Naive thymus-derived CD8-positive, alpha-beta T cell (primary cell): ENCODE measurements around the gene FAM163B. TPM values are rescaled to one million over a fixed set of nuclear protein-coding genes. Genes with fewer than 3 reads are reported as not detected.

Experiments
- ATAC-seq, 2 donors: fragments of 150-1000 bp; cut with Tn5 transposase in 1 of 2; sonication (Bioruptor Pico), chemical (Tn5 transposase) in 1 of 2; 1 replicate in 1 of 2; 2 replicates in 1 of 2; pipeline ENCODE4 v1.10.0; 2021; ENCODE audit warnings: mild to moderate bottlenecking in 2 of 2, moderate library complexity in 2 of 2
- POLR2A ChIA-PET: fragments of 350-600 bp; sonication (Branson Sonifier 250); formaldehyde crosslinking; loops from one replicate; lab custom pipeline; 2021; ENCODE audit warnings: antibody characterized with exemption; lab: Charles Lee
- DNase-seq, 10 donors: peaks; one replicate each; pipeline versions ENCODE4 v3.0.0 to v3.0.0-alpha.2; 2020 to 2022
- H3K27ac Mint-ChIP-seq, 10 donors: one replicate each; pipeline ENCODE4 v1.8.0; 2020 to 2022; ENCODE audit warnings: mild to moderate bottlenecking in 10 of 10, mixed read lengths in 10 of 10, moderate library complexity in 4 of 10, inconsistent platforms in 1 of 10
- H3K27me3 Mint-ChIP-seq, 5 donors: one replicate each; pipeline ENCODE4 v1.8.0; 2021 to 2022; ENCODE audit warnings: mixed read lengths in 5 of 5
- H3K36me3 Mint-ChIP-seq, 3 donors: one replicate each; pipeline ENCODE4 v1.8.0; 2020 to 2022; ENCODE audit warnings: mixed read lengths in 3 of 3, mild to moderate bottlenecking in 2 of 3, inconsistent platforms in 1 of 3
- H3K4me1 Mint-ChIP-seq, 4 donors: one replicate each; pipeline ENCODE4 v1.8.0; 2021 to 2022; ENCODE audit warnings: mixed read lengths in 4 of 4
- H3K4me3 Mint-ChIP-seq, 10 donors: one replicate each; pipeline ENCODE4 v1.8.0; 2020 to 2022; ENCODE audit warnings: mild to moderate bottlenecking in 10 of 10, mixed read lengths in 10 of 10, moderate library complexity in 6 of 10, inconsistent platforms in 1 of 10
- H3K9me3 Mint-ChIP-seq, 9 donors: one replicate each; pipeline ENCODE4 v1.8.0; 2020 to 2022; ENCODE audit warnings: mixed read lengths in 9 of 9, mild to moderate bottlenecking in 3 of 9, inconsistent platforms in 1 of 9, moderate library complexity in 1 of 9
- polyA plus RNA-seq, 3 donors: library from polyadenylated mRNA; unstranded; fragments of 300-500 nt; fragmentation: Illumina TruSeq; gene quantifications; one replicate each; pipeline ENCODE4 v1.2.3, GENCODE V29; 2021
- total RNA-seq, 8 experiments: library from RNA in 2 of 8; stranded (reverse) in 2 of 8; gene quantifications; one replicate each; pipeline ENCODE4 v1.2.3 and lab custom pipeline; 2021 to 2026

Gene FAM163B
- total and polyA plus RNA-seq, 5 experiments from 2014 or later, result not detected

- H3K27ac Mint-ChIP-seq, result no peak overlapping the region
- H3K27me3 Mint-ChIP-seq, result peaks cover 0 to 16% (median 2%) of the 10 kb centered on the region in 5 donors
- H3K4me1 Mint-ChIP-seq, result peaks cover 0 to 14% (median 10%) of the 10 kb centered on the region in 4 donors
- DNase-seq, result peak in 1 of 10 donors; percentile 30
- ATAC-seq, result no peak
- H3K36me3 Mint-ChIP-seq, result peaks cover 0 to 5% (median 2%) of the 10 kb centered on the region in 3 donors
- POLR2A ChIA-PET, result no interaction called here
- no peak overlapping the region for H3K4me3 Mint-ChIP-seq
- H3K9me3 Mint-ChIP-seq, result peaks cover 0 to 11% (median 4%) of the 10 kb centered on the region in 9 donors
Observed at GRCh38 chr9:133602277-133602676, 6.9 kb downstream of the FAM163B start.

- no peak for ATAC-seq
- peaks cover 0 to 16% (median 9%) of the 10 kb centered on the region in 9 donors for H3K9me3 Mint-ChIP-seq
- peak in 1 of 10 donors; percentile 47 for DNase-seq
- H3K27ac Mint-ChIP-seq, result no peak overlapping the region
- peaks cover 0 to 14% (median 10%) of the 10 kb centered on the region in 4 donors for H3K4me1 Mint-ChIP-seq
- H3K27me3 Mint-ChIP-seq, result peaks cover 0 to 10% (median 2%) of the 10 kb centered on the region in 5 donors
- POLR2A ChIA-PET, result no interaction called here
- peaks cover 0 to 10% (median 6%) of the 10 kb centered on the region in 3 donors for H3K36me3 Mint-ChIP-seq
- H3K4me3 Mint-ChIP-seq, result no peak overlapping the region
Observed at GRCh38 chr9:133601746-133602145, 7.4 kb downstream of the FAM163B start.

- H3K27me3 Mint-ChIP-seq, result peaks cover 0 to 5% (median 2%) of the 10 kb centered on the region in 5 donors
- ATAC-seq (no peak), DNase-seq (no peak)
- POLR2A ChIA-PET, result no interaction called here
- H3K9me3 Mint-ChIP-seq, result peaks cover 0 to 22% (median 11%) of the 10 kb centered on the region in 9 donors
- peaks cover 0 to 10% (median 6%) of the 10 kb centered on the region in 3 donors for H3K36me3 Mint-ChIP-seq
- H3K4me1 Mint-ChIP-seq, result peaks cover 0 to 14% (median 10%) of the 10 kb centered on the region in 4 donors
- no peak overlapping the region for H3K27ac Mint-ChIP-seq
- no peak overlapping the region for H3K4me3 Mint-ChIP-seq
Observed at GRCh38 chr9:133600739-133601138, 8.4 kb downstream of the FAM163B start.

- H3K27ac Mint-ChIP-seq, result no peak overlapping the region
- ATAC-seq, result no peak
- H3K9me3 Mint-ChIP-seq, result peaks cover 0 to 23% (median 11%) of the 10 kb centered on the region in 9 donors
- peaks cover 0 to 5% (median 4%) of the 10 kb centered on the region in 5 donors for H3K27me3 Mint-ChIP-seq
- H3K4me3 Mint-ChIP-seq, result no peak overlapping the region
- POLR2A ChIA-PET, result no interaction called here
- H3K36me3 Mint-ChIP-seq, result peaks cover 0 to 10% (median 6%) of the 10 kb centered on the region in 3 donors
- DNase-seq, result peak in 1 of 10 donors; percentile 9
- H3K4me1 Mint-ChIP-seq, result peaks cover 0 to 8% (median 5%) of the 10 kb centered on the region in 4 donors
Observed at GRCh38 chr9:133599470-133600173, 9.6 kb downstream of the FAM163B start.

GRCh38 chr9:133598978-133599377 lies 10.2 kb downstream of the FAM163B start:
- H3K9me3 Mint-ChIP-seq, result peaks cover 0 to 23% (median 11%) of the 10 kb centered on the region in 9 donors
- DNase-seq, result no peak
- H3K4me3 Mint-ChIP-seq, result no peak overlapping the region
- H3K4me1 Mint-ChIP-seq, result peaks cover 0 to 2% (median under 1%) of the 10 kb centered on the region in 4 donors
- peaks cover 0 to 6% (median 1%) of the 10 kb centered on the region in 5 donors for H3K27me3 Mint-ChIP-seq
- peaks cover 0 to 10% (median 6%) of the 10 kb centered on the region in 3 donors for H3K36me3 Mint-ChIP-seq
- no peak for ATAC-seq
- no peak overlapping the region for H3K27ac Mint-ChIP-seq
- POLR2A ChIA-PET, result no interaction called here

GRCh38 chr9:133597316-133597957 lies 11.8 kb downstream of the FAM163B start:
- H3K27me3 Mint-ChIP-seq, result peaks cover 0 to 10% (median 0%) of the 10 kb centered on the region in 5 donors
- H3K4me1 Mint-ChIP-seq, result no peaks in the 10 kb centered on the region
- POLR2A ChIA-PET, result no interaction called here
- no peak overlapping the region for H3K27ac Mint-ChIP-seq
- H3K9me3 Mint-ChIP-seq, result peaks cover 0 to 23% (median 11%) of the 10 kb centered on the region in 9 donors
- no peak overlapping the region for H3K4me3 Mint-ChIP-seq
- ATAC-seq (no peak), DNase-seq (no peak)
- peaks cover 0 to 10% (median 6%) of the 10 kb centered on the region in 3 donors for H3K36me3 Mint-ChIP-seq

GRCh38 chr9:133595910-133596309 lies 13.3 kb downstream of the FAM163B start:
- H3K4me1 Mint-ChIP-seq, result no peaks in the 10 kb centered on the region
- H3K4me3 Mint-ChIP-seq, result no peak overlapping the region
- POLR2A ChIA-PET, result interaction anchor here (0.5 kb wide), 1 partner anchor 87 kb away, joined by 3 read pairs; no protein-coding TSS in a partner anchor
- DNase-seq (no peak), ATAC-seq (no peak)
- H3K27me3 Mint-ChIP-seq, result peaks cover 0 to 10% (median 0%) of the 10 kb centered on the region in 5 donors
- H3K36me3 Mint-ChIP-seq, result peaks cover 0 to 10% (median 6%) of the 10 kb centered on the region in 3 donors
- peaks cover 0 to 22% (median 11%) of the 10 kb centered on the region in 9 donors for H3K9me3 Mint-ChIP-seq
- no peak overlapping the region for H3K27ac Mint-ChIP-seq

GRCh38 chr9:133594310-133594709 lies 14.9 kb downstream of the FAM163B start:
- ATAC-seq (no peak), DNase-seq (no peak)
- Mint-ChIP-seq H3K27ac (peak overlapping the region in 1 of 10 donors; percentile 19), H3K27me3 (peaks cover 0 to 10% (median 0%) of the 10 kb centered on the region in 5 donors), H3K9me3 (peaks cover 0 to 21% (median 11%) of the 10 kb centered on the region in 9 donors), H3K4me3 (no peak overlapping the region), H3K36me3 (peaks cover 0 to 10% (median 6%) of the 10 kb centered on the region in 3 donors), H3K4me1 (peaks cover 0 to 2% (median 0%) of the 10 kb centered on the region in 4 donors)
- POLR2A ChIA-PET, result no interaction called here

- Mint-ChIP-seq H3K4me1 (peaks cover 0 to 2% (median 0%) of the 10 kb centered on the region in 4 donors), H3K27ac (no peak overlapping the region), H3K4me3 (no peak overlapping the region), H3K9me3 (peaks cover 0 to 21% (median 11%) of the 10 kb centered on the region in 9 donors), H3K27me3 (peaks cover 0 to 10% (median 0%) of the 10 kb centered on the region in 5 donors), H3K36me3 (peaks cover 0 to 10% (median 6%) of the 10 kb centered on the region in 3 donors)
- DNase-seq (no peak), ATAC-seq (no peak)
- POLR2A ChIA-PET, result no interaction called here
Observed at GRCh38 chr9:133593587-133594253, 15.5 kb downstream of the FAM163B start.

GRCh38 chr9:133592731-133593409 lies 16.3 kb downstream of the FAM163B start:
- DNase-seq, result no peak
- Mint-ChIP-seq H3K4me1 (peaks cover 0 to 2% (median 0%) of the 10 kb centered on the region in 4 donors), H3K36me3 (peaks cover 0 to 10% (median 6%) of the 10 kb centered on the region in 3 donors), H3K9me3 (peaks cover 0 to 24% (median 14%) of the 10 kb centered on the region in 9 donors), H3K27ac (no peak overlapping the region), H3K27me3 (peaks cover 0 to 10% (median 0%) of the 10 kb centered on the region in 5 donors), H3K4me3 (no peak overlapping the region)
- POLR2A ChIA-PET, result no interaction called here
- ATAC-seq, result no peak

GRCh38 chr9:133591985-133592384 lies 17.2 kb downstream of the FAM163B start:
- peaks cover 0 to 15% (median 6%) of the 10 kb centered on the region in 9 donors for H3K9me3 Mint-ChIP-seq

More at GRCh38 chr9:133591985-133592384, 17.2 kb downstream of the FAM163B start:
- peaks cover 0 to 10% (median 0%) of the 10 kb centered on the region in 5 donors for H3K27me3 Mint-ChIP-seq
- peaks cover 0 to 3% (median under 1%) of the 10 kb centered on the region in 3 donors for H3K36me3 Mint-ChIP-seq
- ATAC-seq (no peak), DNase-seq (no peak)
- H3K27ac Mint-ChIP-seq, result no peak overlapping the region
- no peak overlapping the region for H3K4me3 Mint-ChIP-seq
- POLR2A ChIA-PET, result no interaction called here
- H3K4me1 Mint-ChIP-seq, result peaks cover 0 to 2% (median 0%) of the 10 kb centered on the region in 4 donors
